Measurements from ENCODE around the gene OR10G6.
"Not testable (repeated sequence)": the region's sequence is repeated elsewhere in the genome, so short reads cannot be mapped to it uniquely, and the experiment has no call there.

Gene OR10G6

GRCh38 chr11:123995119-123995518 lies at the start of gene OR10G6:
OR10G6 (minus strand) TSS chr11:123995161; CDS start chr11:123995161, 0 bp downstream.
- in situ Hi-C loops (cut with MboI; ENCODE audit: low sequenced_read_pairs) = no loop called here

- in situ Hi-C loops (cut with MboI; ENCODE audit: low sequenced_read_pairs) = no loop called here
These were observed 48.5 kb upstream of the OR10G6 start for GRCh38 chr11:124043420-124043819.

- in situ Hi-C loops (cut with MboI; ENCODE audit: low sequenced_read_pairs) = no loop called here
These were observed 46.3 kb upstream of the OR10G6 start, which contains the start of gene OR10G7 for GRCh38 chr11:124041254-124041653. OR10G7 (minus strand) TSS chr11:124041325; CDS start chr11:124039001, 2,324 bp downstream.

GRCh38 chr11:124039557-124039956 lies 44.6 kb upstream of the OR10G6 start:
- in situ Hi-C loops (cut with MboI; ENCODE audit: low sequenced_read_pairs) = no loop called here

GRCh38 chr11:124036666-124037065 lies 41.7 kb upstream of the OR10G6 start:
- in situ Hi-C loops (cut with MboI; ENCODE audit: low sequenced_read_pairs) = no loop called here

GRCh38 chr11:124026498-124026897 lies 31.5 kb upstream of the OR10G6 start, which contains the start of gene OR10G8:
OR10G8 (plus strand) TSS chr11:124026798; CDS start chr11:124029623, 2,825 bp downstream.
- in situ Hi-C loops (cut with MboI; ENCODE audit: low sequenced_read_pairs) = no loop called here

GRCh38 chr11:124015837-124016236 lies 20.9 kb upstream of the OR10G6 start:
- in situ Hi-C loops (cut with MboI; ENCODE audit: low sequenced_read_pairs) = not testable (repeated sequence)

- in situ Hi-C loops (cut with MboI; ENCODE audit: low sequenced_read_pairs) = no loop called here
These were observed 17.7 kb upstream of the OR10G6 start, which contains the start of gene OR10G4 for GRCh38 chr11:124012697-124013096. OR10G4 (plus strand) TSS chr11:124012997; CDS start chr11:124015575, 2,578 bp downstream.

- in situ Hi-C loops (cut with MboI; ENCODE audit: low sequenced_read_pairs) = no loop called here
These were observed 15.7 kb downstream of the OR10G6 start for GRCh38 chr11:123979311-123979710.

GRCh38 chr11:123977731-123978347 lies 17.1 kb downstream of the OR10G6 start, which contains the start of gene OR10S1:
OR10S1 (minus strand) TSS chr11:123977781; CDS start chr11:123977664, 117 bp downstream.
- in situ Hi-C loops (cut with MboI; ENCODE audit: low sequenced_read_pairs) = no loop called here

- in situ Hi-C loops (cut with MboI; ENCODE audit: low sequenced_read_pairs) = no loop called here
These were observed 18.0 kb downstream of the OR10G6 start for GRCh38 chr11:123976770-123977560.

GRCh38 chr11:123973816-123974215 lies 21.1 kb downstream of the OR10G6 start:
- in situ Hi-C loops (cut with MboI; ENCODE audit: low sequenced_read_pairs) = no loop called here

- in situ Hi-C loops (cut with MboI; ENCODE audit: low sequenced_read_pairs) = no loop called here
These were observed 38.2 kb downstream of the OR10G6 start for GRCh38 chr11:123956752-123957151.

GRCh38 chr11:123945132-123945531 lies 49.8 kb downstream of the OR10G6 start:
- in situ Hi-C loops (cut with MboI; ENCODE audit: low sequenced_read_pairs) = no loop called here
